M059J (cell line): ENCODE measurements around the gene MTCH1. TPM values are rescaled to one million over a fixed set of nuclear protein-coding genes. Genes with fewer than 3 reads are reported as not detected.

Experiments
- DNase-seq: peaks from one replicate; pipeline ENCODE4 v3.0.0-alpha.2; 2012; ENCODE audit warnings: low read depth
- total RNA-seq: library from RNA; depleted of rRNA; stranded (reverse); fragments of >200 nt; shearing (Covaris generic); gene quantifications from 2 replicates; pipeline ENCODE4 v1.2.3, GENCODE V29; 2014; rRNA removed

Gene MTCH1
- total RNA-seq, 1 experiment from 2014 or later = 490 TPM

- DNase-seq = no peak
Observed at GRCh38 chr6:36927691-36928546, 58.1 kb downstream of the MTCH1 start.

DNA sequence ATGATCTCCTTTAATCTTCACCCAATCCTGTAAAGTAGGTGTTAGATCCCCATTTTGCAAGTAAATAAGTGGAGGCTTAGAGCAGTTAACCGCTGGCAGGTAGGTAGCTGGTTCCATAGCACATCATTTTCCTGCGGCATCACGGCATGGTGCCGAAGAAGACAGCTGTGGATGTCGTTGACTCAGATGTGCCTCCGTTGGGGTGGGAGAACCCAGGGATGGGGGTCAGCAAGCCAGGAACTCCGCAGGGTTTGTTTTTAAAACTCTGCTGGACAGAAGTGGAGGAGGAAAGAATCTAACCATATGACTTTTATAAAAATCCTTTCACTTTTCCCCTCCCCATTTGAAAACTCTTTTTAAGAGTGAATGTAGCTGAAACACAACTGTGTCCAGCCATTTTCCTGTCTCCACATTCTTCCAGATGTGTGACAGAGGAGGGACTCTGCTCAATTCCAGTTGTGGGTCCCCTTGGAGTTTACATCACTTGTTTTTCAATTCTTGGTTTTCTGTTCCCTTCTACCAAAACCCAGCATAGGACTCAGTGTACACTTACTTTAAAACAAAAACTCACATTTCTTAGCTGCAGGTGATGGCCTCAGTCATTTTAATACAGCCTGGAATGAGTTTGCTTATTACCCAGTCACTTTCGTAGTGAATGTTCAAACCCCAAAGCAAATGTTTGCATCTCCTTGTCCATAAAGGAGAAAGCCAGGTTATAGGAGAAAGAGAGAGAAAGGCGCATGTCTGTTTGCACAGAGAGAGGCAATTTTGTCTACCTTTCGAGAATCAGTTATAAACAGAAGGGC, 59.1 kb downstream of the MTCH1 start:
- DNase-seq = no peak

GRCh38 chr6:36925809-36926208, 60.2 kb downstream of the MTCH1 start:
- DNase-seq = no peak

GRCh38 chr6:36924778-36925374, 61.1 kb downstream of the MTCH1 start:
- DNase-seq = no peak

DNA sequence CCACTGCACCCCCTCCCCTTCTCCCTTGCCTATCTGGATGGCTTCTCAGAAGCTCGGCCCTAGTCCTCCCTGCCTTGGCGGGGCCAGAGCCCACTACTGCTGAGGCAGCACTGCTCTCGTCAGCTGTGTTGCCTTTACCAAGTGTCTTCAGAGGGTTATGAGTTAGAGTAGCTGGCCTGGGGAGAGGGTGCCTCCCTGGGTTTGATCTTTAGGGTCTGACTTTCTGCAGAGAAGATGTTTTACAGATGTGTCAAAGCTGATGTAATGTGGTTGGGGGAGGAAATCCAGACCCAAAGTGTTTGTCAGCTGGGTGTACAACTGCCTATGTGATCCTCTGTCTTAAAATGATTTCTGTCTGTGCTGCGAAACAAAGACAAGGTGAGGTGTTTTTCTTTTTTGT, 61.9 kb downstream of the MTCH1 start:
- DNase-seq = no peak

GRCh38 chr6:36920546-36920945, 65.5 kb downstream of the MTCH1 start:
- no peak for DNase-seq

DNA sequence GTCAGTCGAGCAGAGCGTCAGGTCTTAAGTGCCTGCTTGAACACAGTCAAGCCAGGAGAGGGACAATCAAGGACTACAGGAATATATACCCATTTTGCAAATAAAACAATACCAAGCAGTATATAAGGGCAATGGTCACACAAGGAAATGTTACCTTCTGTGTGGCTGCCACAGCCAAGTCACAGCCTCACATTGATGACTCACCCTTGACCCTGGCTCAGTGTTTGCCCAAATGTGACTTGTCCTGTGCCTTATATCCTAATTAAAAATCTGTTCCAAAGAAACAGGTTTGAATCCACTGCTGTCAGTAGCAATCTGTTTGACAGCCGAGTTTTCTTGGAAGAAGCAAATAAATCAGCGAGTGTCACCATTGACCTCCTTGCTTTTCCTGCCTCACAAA, 65.9 kb downstream of the MTCH1 start:
- DNase-seq = peak; percentile 25

Other genes starting within 250 kb of the MTCH1 start
- gene CPNE5, start 146.8 kb downstream of the MTCH1 start, total RNA-seq = 0.02 TPM in 1 of 2 replicates, not detected in the other
- gene PPIL1, start 111.4 kb downstream of the MTCH1 start, total RNA-seq = 73.4 and 84.3 TPM in 2 replicates
- 84.5 and 91.1 TPM in 2 replicates for gene C6orf89, start 100.2 kb downstream of the MTCH1 start, total RNA-seq
- not detected in 2 replicates for gene PI16, start 31.5 kb downstream of the MTCH1 start, total RNA-seq
- gene FGD2, start 19.5 kb upstream of the MTCH1 start, total RNA-seq = not detected in 2 replicates
- gene PIM1, start 184.0 kb upstream of the MTCH1 start, total RNA-seq = 15.2 and 22.0 TPM in 2 replicates